ENCODE data around the gene KRTDAP.

KRTDAP gene

DNA sequence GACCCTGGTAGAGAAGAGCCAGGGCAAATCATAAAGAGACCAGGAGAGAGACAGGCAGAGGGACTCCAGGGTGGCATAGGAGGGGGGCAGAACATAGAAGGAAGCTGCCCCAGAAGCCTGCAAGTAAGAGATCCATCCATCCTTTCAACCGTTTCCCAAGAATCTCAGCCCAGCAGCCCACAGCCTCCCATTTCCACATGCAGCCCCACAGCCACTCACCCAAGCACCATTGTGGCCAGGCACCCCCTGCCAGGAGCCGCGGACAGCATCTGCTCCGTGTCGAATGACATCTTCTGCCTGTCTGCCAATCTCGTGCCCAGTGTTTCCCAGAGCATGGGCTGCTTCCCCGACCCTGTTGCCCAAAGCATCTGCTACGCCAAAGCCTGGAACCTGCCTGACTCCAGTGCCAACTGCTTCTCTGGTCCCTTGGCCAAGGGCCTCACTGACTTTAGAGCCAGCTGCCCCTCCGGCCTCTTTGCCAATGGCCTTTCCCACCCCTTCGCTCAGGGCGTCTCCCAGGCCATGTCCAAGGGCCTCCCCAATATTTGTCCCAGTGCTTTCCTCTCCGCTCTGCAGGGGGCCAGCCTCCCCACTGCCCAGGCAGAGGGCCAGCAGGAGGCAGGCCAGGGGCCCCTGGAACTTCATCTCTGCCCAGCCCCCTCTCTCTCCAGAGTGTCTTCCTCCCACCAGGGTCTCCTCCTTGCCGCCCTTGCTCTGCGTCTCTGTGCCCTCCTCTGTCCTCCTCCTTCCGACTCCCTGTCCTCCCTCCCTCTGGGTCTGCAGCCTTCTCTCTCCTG lies 22.8 kb upstream of the KRTDAP start:
- DNase-seq (ENCODE audit: low read depth, low spot score), result no peak

DNA sequence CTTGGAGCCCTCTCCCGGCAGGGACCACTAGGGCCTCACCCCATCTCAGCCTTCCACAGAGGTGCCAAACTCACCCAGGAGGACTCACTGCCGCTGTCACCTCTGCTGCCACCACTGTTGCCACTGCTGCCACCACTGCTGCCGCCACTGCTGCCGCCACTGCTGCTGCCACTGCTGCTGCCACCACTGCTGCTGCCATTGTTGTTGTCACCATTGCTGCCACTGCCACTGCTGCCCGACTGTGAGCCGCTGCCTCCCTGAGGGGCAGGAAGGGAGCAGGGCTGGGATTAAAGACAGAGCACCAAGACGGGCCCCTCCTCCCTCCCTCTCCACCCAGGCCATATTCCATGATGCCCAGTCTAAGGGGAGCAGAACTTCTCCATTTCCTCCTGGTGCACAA lies 21.1 kb upstream of the KRTDAP start:
- no peak for DNase-seq (ENCODE audit: low read depth, low spot score)

DNA sequence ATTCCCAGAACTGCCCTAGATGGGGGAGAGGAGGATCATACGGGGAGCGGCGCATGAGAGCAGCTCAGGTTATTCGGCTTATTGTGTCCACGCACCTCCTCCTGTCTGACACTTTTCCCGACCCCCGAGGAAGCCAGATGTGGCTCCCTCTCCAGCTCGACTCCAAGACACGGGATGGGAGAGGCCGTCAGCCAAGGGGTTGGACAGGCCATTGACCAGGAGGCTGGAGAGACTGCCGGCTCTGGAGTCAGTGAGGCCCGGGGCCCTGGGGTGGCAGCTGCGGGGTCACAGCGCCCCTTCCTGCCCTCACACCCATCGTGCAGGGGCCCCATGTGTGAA lies 20.3 kb upstream of the KRTDAP start:
- no peak for DNase-seq (ENCODE audit: low read depth, low spot score)

DNA sequence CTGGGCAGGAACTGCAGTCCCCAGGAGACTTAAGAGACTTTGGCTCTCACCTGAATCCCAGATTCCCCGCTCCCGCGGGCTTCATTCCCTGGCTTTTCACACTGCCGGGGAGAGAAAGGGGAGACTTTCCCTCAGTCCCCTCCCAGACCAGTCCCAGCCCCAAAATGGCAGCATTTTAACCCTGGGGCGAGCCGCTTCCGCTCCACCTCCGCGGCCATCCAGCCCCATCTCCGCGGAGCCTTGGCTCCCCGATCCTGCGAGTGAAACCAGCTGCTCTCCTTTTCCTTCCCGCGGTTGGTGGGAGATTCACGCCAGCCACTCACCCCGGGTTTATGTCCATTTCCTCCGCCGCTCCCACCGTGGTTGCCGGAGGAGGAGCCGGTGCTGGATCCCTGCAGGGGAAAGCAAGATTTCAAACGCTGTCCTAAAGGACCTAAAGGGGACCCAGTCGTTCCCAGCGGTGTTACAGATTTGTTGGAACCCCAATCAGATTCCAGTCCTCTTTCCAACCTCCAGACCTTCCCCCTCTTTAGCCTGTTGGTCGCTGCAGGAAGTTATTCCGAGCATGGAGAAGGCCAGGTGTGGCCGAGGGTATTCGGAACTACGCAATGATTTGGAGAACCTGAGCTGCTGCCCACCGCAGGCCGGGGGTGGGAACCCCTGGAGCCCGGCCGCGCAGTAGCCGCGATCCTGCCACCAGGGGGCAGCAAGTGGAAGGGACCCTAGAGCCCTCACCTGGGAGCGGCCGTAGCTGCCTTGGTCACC lies 19.8 kb upstream of the KRTDAP start:
- peak; percentile 38 for DNase-seq (ENCODE audit: low read depth, low spot score)

DNA sequence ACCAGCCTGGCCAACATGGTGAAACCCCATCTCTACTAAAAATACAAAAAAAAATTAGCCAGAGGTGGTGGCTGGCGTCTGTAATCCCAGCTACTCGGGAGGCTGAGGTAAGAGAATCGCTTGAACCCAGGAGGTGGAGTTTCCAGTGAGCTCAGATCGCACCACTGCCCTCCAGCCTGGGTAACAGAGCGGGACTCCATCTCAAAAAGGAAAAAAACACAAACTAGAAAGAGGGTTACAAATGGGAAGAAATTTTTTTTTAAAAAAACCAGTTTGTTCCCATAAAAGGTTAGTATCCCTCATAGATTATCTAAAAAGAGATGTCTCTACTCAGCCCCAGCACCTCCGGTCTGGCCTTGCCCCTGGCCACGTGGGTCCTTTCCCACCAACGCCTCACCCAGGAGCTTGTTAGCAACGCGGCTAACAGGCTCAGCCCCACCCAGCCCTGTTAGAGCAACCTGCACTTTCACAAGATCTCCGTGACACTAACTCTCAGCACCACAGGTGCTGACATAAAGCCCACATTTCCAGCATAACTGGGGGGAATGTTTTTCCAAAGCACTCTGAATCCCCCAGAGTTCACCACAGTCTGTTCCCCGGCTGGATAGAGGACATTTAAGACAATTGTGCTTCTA lies 18.9 kb upstream of the KRTDAP start:
- DNase-seq (ENCODE audit: low read depth, low spot score), result no peak

DNA sequence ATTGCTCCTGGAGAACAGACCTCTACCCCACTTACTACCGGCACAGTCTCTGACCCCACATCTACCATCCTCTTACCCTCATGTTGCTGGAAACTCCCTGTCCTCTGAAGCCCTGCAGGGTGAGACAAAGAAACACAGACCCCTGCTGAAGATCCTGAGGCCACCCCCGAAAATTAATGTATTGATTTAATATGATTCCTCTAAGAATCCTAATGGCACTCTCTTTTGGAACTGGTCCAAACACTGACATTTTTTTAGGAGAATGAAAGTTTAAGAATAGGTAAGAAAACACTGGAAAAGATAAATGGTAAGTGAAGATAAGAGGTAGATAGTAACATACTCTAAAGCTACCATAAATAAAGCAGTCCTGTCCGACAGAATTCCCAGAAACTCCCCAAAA lies 17.9 kb upstream of the KRTDAP start:
- DNase-seq (ENCODE audit: low read depth, low spot score), result no peak

DNA sequence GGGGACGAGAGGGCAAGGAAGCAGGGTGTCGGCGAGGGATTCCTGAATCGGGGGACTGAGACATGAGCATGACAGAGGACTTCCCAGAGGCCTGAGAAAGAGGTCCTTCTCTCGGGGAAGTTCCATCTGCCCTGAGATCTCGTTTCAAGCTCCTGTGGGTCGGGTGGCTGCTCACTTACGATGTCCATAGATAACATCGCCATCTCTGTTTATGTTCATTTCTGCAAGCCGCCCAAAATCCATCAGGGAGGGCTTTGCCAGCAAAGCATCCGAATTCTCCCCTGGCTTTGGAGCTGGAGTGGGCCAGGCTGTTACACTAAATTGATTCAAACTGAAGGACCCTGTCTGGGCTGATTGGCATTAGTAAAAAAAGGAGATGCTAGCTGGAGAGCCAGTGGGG lies 17.3 kb upstream of the KRTDAP start:
- DNase-seq (ENCODE audit: low read depth, low spot score), result no peak

DNA sequence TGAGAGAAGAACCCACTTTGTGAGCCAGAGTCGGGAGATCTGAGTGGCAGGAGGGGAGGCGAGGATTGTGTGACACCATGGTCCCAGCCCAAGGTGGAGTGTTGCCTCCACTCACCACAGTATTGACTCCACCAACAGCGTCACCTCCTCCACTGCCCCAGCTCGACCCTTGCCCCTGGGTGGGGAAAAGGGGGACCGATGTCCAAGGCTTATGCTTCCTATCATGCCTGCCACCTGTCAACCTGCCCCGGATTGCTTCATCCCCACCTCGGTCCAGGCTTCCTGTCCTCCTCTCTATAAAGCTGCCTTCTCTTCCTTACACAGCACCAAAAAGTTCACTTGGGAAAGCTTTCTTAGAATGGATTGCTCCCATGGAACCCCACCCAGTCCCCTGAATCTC lies 15.7 kb upstream of the KRTDAP start:
- no peak for DNase-seq (ENCODE audit: low read depth, low spot score)

DNA sequence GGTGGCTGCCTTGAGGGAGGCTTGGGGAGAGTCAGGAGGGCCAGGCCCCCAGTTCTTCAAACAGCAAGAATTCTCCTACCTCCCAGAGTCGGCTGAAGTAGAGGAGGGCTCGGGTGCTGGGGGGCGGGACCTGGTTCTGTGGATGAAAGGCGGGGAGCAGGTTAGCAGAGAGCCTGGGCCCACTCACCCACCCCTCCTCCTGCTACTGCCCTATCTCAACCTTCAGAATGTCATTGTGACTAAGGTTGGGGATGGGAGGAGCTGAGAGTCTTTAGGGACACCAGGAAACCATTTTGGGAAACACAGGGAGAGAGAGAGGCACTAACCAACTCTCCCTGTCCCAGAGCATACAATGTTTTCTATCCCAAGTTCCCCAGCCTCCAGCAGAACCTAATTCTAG lies 12.5 kb upstream of the KRTDAP start:
- DNase-seq (ENCODE audit: low read depth, low spot score), result no peak

DNA sequence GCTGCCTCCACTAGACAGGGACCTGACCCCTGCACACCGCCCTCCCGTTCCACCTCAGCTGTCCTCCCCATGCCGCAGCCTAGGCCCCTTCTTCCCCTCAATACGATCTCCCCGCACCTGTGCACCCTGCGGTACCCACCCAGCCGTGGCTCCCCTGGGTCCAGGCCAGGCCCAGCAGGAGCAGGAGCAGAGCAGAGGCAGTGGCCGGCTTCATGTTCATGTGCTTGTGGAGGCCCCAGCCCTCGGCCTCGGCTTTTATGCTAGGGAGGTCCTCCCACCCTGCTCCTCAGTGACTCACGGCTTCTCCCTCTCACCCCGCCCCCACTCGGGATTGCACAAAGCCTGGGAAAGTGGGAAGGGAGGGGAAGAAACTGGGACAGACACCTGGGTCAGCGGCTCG lies 11.4 kb upstream of the KRTDAP start:
- DNase-seq (ENCODE audit: low read depth, low spot score), result no peak

DNA sequence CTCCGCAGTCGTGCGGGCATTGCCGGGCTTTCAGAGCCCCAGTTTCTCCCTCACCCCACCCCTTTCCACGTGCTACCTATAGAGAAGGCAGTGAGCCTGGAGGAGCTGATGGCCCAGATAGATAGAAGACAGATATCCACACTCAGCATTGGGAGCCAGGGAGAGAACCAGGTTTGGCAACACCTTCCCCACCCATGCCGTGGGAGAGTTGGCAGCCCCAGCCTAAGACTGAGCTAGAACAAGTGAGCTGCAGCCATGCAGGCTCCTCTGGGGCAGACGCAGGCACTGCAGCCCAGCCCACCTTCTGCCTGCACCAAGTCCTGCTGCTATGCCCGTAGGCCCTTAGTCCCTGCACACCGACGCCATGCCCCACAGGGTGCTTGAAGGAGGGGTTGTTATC lies 10.3 kb upstream of the KRTDAP start:
- no peak for DNase-seq (ENCODE audit: low read depth, low spot score)

DNA sequence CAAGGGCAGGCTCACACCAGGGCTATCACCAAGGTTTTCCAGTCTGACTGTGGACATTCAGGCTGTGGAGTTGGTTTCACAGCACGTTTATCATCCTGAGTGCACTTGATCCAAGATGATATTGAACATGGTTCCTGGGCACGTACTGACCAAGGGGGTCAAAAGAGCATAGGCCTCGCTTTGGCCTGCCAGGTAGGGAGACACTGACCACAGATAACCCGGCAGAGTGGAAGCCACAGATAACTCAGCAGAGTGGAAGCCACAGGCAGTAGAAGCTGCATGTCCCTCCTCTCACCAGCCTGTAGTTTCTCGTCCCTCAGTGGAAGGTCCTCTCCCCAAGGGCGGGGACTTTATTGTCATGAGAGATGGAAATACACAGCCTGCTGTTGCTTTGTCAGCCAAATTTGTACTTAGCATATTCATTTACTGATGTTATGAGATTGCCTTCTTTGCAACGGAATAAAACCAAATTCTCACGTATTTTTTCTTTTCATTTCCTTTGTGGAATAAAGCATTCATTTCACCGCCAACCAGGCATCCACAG lies 8.8 kb upstream of the KRTDAP start:
- DNase-seq (ENCODE audit: low read depth, low spot score), result no peak

DNA sequence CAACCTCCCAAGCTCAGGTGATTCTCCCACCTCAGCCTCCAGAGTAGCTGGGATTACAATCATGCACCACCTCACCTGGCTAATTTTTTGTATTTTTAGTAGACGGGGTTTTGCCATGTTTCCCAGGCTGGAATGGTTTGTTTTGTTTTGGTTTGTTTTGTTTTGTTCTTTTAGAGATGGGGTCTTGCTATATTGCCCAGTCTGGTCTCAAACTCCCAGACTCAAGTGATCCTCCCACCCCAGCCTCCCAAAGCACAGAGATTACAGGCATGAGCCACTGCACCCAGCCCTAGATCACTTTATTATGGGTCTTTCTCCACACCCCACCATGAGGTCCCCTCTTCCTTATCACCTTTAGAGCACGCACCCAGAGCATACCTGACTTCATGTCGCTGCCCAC lies 8.0 kb upstream of the KRTDAP start:
- no peak for DNase-seq (ENCODE audit: low read depth, low spot score)

DNA sequence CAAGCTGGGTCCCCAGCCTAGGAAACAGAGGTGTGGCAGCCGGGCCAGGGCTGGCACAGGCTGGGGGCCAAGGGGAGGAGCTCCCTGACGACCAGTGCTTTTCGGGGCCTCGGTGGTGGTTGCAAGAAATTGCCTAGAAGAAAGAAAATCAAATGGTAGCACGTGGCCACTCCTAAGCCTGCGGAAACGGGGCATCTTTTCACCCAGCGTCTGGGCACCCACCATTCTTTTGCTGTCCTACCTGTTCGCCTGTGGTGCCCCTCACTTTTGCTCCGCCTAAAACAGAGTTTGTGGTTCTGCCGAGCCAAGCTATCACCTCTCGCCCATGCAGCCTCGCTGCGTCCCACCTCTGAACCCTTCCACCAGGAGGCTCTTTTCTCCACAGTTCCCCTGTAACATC lies 7.1 kb upstream of the KRTDAP start:
- no peak for DNase-seq (ENCODE audit: low read depth, low spot score)

DNA sequence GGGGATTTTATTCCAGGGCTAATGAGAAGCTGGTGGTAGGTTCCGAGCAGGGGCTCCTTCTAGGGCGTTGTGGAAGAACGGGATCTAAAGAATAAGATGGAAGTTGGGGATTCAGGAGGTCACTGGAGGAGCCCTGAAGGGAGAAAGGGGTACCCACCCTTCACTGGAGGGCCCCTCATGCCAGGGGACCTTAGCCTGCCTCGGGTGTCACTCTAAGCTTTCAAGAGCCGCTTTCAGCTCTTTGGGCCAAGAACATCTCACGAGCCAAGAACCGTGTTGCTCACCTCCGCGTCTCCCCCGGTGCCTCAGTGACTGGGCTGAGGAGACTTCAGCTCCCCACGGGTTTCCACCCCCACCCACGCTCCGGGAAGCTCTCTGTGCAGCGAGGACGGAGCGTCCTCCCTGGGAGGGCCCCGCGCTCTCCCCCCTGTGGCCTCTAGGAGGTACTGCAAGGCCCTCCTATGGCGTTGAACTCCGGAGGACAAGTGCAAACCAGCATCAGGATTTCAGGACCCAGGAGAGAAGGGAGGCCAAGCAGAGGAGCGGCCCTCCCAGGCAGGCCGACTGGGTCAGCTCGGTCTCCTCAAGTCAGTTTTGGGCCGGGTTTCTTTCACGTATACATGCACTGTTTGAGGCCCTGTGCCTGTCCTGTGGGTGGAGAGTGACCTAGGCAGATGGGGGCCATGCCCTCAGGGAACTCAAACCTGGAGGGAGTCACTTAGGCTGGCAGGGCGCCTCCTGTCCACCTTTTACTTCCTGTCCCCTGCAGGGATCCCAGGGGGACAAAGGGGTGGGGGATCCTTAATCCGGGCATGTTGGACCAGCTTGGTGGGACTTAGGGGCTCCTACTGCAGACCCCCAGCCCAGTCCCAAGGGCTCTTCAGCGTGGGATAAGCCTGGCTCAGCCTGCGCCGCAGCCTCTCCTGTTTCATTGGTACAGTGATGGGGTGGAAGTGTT lies 5.1 kb upstream of the KRTDAP start:
- peak; percentile 52 for DNase-seq (ENCODE audit: low read depth, low spot score)

DNA sequence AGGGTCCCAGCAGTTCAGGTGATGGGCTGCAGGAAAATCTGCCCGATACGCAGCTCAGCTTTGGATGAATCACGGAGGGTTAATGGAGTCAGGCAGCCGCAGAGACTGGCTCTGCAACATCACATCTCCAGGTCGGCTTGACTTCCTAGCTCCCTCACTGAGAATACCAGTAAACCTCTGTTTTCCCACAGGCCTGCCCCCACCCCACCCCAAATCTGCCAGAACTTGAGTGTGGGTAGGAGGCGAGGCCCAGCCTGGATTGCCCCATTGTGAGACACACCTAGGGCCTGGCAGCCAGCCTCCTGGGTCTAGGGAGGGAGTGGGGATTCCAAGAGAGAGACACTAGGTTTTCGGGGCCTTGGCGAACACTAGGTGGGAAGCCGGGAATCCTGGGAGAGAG lies 3.7 kb upstream of the KRTDAP start:
- no peak for DNase-seq (ENCODE audit: low read depth, low spot score)

DNA sequence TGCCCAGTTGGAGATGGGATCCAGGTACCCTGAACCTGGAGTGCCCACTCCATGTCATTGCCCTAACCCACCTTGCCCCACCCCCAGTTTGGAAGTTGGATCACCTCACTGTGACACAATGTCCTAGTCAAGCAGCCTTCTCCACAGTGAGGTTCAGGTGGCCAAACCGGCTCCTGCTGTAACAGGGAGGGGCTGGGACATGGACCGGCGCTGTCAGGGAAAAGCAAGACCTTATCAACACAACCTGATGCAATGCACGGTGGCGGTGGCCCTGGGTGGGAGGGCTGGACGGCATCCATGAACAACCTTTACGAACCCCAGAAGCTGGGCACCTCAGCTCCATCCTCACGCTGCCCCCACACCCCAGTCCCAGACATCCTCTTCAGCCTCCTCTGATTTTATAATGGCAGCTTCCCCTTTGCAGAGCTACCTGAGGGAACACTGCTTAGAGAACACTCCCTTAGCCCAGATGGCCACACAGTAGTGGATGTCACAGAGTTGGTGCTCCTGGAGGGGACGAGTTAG lies 1.6 kb upstream of the KRTDAP start:
- DNase-seq (ENCODE audit: low read depth, low spot score), result no peak

DNA sequence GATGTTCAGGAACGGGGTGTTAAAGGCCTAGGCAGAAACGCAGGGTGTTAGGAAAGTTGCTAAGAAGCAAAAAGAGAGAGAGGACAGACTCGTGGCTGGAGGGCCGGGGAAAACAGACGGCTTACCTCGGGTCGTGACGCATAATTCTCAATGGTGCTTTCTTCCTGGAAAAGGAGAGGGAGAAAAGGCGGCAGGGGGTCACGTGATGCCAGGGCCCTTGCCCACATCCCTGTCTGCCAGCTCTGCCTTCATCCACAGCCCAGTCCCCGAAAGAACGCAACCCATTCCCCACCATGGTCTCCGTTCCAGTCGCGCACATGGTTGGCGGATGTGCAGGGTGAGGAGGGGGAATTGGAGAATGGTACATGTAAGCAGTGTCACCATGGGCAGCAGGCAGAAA lies 1.6 kb downstream of the KRTDAP start:
- DNase-seq (ENCODE audit: low read depth, low spot score), result no peak

DNA sequence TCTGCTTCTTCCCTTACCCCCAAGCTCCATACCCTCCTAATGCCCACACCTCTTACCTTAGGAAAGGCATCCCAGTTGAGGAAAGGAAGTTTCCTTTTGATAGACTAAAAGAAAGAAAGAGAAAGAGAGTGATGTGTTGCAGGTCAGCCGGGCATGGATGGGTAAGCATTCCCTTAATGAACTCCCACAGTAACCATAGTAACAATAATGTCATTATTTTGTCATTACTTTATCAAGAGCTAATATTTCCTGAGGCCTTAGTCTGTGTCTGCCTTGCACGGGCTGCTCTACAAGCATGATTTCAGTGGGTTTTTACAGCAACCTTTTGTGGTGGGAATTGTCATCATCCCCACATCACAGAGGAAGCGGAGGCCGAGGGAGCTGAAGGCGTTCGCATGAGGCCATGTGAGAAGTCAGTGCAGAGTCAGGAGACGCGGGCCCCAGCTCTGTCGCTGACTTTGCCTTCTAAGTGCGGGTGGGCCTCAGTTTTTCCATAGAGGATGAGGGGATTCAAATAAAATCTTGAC lies 2.5 kb downstream of the KRTDAP start:
- no peak for DNase-seq (ENCODE audit: low read depth, low spot score)

DNA sequence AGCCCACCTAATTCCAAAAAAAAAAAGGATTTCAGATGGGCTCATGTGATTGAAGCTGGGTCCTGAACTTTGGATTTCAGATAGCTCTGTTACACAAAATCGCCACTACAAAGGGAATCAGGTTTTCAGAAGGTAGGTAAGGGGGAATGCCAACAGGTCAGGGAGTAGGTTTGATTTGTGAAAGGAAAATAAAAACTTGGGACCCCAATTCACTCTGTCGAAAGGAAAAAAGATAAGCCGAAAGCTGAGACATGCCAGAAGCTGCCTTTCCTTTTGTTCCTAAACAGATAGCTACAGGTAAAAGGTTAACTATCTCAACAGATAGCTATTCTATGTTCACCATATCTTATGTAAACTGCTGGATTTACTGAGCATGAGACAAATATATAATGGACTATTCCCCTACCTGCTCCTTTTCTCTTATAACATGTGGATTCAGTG lies 4.0 kb downstream of the KRTDAP start:
- no peak for DNase-seq (ENCODE audit: low read depth, low spot score)

Measured in activated CD4-positive, CD25-positive, alpha-beta regulatory T cell treated with anti-CD3 and anti-CD28 coated beads, Interleukin-2, amount 50 U/mL, for 16 hours (primary cell).